Bronchus fibroblast of lung (primary cell): ENCODE measurements around the gene BTF3. TPM values are rescaled to one million over a fixed set of nuclear protein-coding genes. Genes with fewer than 3 reads are reported as not detected.

Source experiments
- total RNA-seq: library from RNA; depleted of rRNA; stranded (reverse); fragments of >200 nt; gene quantifications from 2 replicates; pipeline ENCODE4 v1.2.3, GENCODE V29; 2015

BTF3 gene
- 641 and 663 TPM in 2 replicates for total RNA-seq

GRCh38 chr5:73498057-73498992 lies at the start of gene BTF3:
TSS of gene BTF3 (plus strand) at chr5:73498442. CDS start at chr5:73498668, 226 bp downstream.

GRCh38 chr5:73448463-73449136 lies 49.6 kb upstream of the BTF3 start, which contains the start of gene FOXD1:
TSS of gene FOXD1 (minus strand) at chr5:73448777. CDS start at chr5:73448362, 415 bp downstream.

Other genes starting within 250 kb of the BTF3 start
- 18.3 and 19.5 TPM in 2 replicates for gene FOXD1, start 49.7 kb upstream of the BTF3 start, total RNA-seq
- gene ANKRA2, start 67.2 kb downstream of the BTF3 start, total RNA-seq, result 12.3 and 12.9 TPM in 2 replicates
- gene UTP15, start 67.3 kb downstream of the BTF3 start, total RNA-seq, result 13.2 and 14.0 TPM in 2 replicates
- 9.2 and 10.7 TPM in 2 replicates for gene ARHGEF28, start 127.8 kb downstream of the BTF3 start, total RNA-seq